ENCODE measurements around the gene ACE.

The ACE gene

GRCh38 chr17:63537991-63538692 lies 61.3 kb downstream of the ACE start:
- DNase-seq (ENCODE audit: low spot score): no peak

DNA sequence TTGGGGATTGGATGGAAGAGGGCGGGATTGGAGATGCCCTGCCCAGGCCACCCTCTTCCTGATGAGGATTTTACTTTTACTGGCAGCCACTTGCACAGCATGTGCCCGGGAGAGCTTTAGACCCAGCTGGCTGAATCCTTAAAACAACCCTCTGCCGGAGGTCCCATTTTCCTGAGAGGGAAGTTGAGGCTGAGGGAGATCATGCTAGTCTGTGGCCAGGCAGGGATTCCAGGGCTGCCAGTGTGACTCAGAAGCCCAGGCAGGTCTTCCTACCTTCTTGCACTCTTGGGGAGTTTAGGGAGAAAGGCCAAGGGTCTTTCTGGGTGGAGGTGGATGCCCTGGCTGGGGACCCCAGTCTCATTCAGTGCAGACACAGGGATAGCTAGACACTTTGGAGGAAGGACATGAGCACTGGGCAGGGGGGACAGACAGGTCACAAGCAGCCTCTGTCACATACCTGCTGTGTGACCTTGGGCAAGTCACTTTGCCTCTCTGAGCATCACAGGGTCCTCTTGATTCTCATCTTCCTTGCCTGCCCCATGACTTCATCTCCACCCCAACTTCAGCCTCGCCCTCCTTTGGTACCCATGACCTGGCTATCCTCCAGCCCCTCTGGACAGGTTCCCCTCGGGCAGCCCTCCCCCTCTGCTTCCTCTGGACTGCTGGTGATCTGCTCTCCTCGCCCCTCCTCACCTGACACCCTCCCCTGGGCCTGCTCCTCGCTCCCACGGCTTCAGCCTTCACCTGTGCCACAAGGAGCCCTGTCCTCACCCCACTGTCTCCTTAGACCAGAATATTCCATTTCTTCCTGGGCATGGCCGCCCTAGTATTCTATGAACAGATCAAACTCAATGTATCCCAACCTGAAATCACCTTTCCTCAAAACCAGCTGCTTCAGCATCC lies 62.1 kb downstream of the ACE start:
- no peak for DNase-seq (ENCODE audit: low spot score)

DNA sequence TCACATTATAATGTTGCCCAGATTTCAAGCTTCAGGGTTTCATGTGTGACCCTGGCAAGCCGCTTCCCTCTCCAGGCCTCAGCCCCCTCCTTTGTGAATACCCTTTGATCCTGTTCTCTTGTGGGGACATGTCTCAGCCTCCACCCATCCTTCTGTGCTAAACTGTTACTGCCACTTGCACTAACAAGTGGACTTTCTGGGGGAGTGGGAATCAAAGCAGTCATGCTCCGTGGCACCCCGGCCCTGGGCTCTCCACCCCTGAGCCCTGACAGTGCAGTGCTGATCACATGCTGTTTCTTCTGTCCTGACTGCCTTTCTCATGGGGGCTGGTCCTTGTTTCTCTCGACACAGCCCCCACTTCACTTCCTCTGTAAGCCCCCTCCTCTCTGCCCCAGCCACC lies 63.7 kb downstream of the ACE start:
- DNase-seq (ENCODE audit: low spot score): no peak

DNA sequence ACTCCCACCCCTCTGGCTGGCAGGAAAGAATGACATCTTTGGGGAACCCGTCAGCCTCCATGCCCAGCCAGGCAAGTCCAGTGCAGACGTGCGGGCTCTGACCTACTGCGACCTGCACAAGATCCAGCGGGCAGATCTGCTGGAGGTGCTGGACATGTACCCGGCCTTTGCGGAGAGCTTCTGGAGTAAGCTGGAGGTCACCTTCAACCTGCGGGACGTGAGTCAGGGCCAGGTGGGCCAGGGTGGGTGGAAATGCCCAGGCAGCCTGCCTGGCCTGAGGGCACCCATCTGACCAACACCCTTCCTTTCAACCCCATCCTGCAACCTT lies 65.3 kb downstream of the ACE start:
- no peak for DNase-seq (ENCODE audit: low spot score)

GRCh38 chr17:63542942-63543821 lies 66.3 kb downstream of the ACE start:
- no peak for DNase-seq (ENCODE audit: low spot score)

- DNase-seq (ENCODE audit: low spot score): no peak
Measured at GRCh38 chr17:63543822-63544420, 67.1 kb downstream of the ACE start.

DNA sequence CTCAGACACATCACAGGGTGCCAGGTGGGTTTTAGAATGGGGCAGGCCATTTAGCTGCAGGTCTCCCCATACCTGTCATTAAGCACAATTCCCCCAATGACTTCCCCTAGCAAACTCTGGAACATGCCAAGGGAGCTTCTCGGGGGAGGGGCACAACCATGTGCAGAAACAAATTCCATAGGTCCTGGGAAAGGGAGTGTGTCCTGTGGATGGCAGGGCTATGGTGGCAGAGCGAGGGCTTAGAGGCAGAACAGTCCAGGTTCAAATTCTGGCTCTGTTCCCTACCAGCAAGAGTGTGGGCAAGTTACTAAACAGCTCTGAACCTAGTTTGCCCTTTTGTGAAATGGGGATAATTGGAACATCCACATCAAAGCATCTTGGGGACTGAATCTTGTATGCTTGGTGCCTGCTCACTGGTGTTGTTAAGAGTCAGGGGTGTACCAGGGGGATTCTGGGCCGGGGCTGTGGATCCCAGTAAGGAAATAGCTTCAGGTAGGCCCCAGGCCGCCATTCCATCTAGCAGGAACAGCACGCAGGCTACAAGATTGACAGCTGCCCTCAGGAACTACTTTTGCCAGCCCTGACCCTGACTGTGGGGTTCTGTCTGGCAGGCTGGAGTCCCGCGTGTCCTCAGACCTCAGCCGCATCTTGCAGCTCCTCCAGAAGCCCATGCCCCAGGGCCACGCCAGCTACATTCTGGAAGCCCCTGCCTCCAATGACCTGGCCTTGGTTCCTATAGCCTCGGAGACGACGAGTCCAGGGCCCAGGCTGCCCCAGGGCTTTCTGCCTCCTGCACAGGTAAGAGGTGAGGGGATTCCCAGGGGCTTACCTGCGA lies 67.8 kb downstream of the ACE start:
- DNase-seq (ENCODE audit: low spot score): no peak

DNA sequence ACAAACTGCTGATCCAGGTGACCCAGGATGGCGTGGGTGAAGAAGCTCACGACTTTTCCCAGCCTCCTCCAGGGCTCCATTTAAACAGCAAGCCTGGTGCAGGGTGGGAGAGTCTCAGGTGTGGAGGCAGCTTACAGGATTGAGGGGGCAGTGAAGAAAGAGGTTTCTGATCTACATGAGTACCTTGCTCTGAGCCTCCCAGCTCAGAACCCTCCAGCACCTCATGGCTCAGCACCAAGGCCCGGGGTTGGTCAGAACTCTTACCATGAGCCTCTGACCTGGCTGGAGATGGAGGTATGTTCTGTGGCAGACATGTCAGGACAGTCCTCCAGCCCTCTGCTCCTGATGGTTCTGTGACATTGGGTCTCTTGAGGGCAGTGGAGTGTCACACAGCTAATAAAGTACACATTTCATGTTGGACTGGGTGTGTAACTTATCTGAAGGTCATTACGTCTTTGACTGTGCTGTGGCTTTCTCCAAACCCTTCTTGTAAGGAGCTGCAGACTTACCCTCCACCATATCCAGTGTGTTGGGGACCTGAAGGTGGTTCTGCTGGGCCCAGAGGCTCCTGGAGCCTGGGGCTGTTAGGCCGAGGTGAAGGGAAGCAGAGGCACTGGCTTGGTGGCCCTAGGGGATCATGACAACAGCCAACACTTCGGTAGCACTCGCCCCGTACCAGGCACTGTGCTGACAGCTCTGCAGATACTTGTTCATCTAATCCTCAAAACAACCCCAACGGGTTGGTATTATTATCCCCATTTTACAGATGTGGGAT lies 69.6 kb downstream of the ACE start:
- no peak for DNase-seq (ENCODE audit: low spot score)

GRCh38 chr17:63547083-63547523 lies 70.2 kb downstream of the ACE start:
- no peak for DNase-seq (ENCODE audit: low spot score)
